Osteoblast (primary cell): Measurements from ENCODE around the gene VPS13A. TPM values are rescaled to one million over a fixed set of nuclear protein-coding genes. Genes with fewer than 3 reads are reported as not detected.

Experiments
- DNase-seq: peaks from one replicate; pipeline ENCODE4 v3.0.0; 2011; ENCODE audit warnings: low spot score, mixed read lengths; ENCODE audit not compliant: insufficient read length; ENCODE audit errors: missing footprints
- H2AFZ ChIP-seq: 2 replicates; pipeline ENCODE4 v1.6.0; 2011; ENCODE audit warnings: mild to moderate bottlenecking, low read length
- H3K27ac ChIP-seq: 2 replicates; pipeline ENCODE4 v1.5.1; 2011; ENCODE audit warnings: mild to moderate bottlenecking, low read depth, low read length, moderate library complexity
- H3K27me3 ChIP-seq: 2 replicates; pipeline ENCODE4 v1.6.0; 2012; ENCODE audit warnings: mild to moderate bottlenecking, control low read depth, inconsistent platforms, low read length, moderate library complexity; ENCODE audit not compliant: insufficient read depth
- H3K36me3 ChIP-seq: 2 replicates; pipeline ENCODE4 v1.5.1; 2011; ENCODE audit warnings: mild to moderate bottlenecking, low read length, control low read depth, moderate library complexity; ENCODE audit not compliant: insufficient read depth
- H3K4me1 ChIP-seq: 2 replicates; pipeline ENCODE4 v1.5.1; 2011; ENCODE audit warnings: mild to moderate bottlenecking, low read length, control low read depth, moderate library complexity; ENCODE audit not compliant: insufficient read depth
- H3K4me2 ChIP-seq: 2 replicates; pipeline ENCODE4 v1.6.0; 2011; ENCODE audit warnings: mild to moderate bottlenecking, low read length; ENCODE audit not compliant: insufficient read depth
- H3K4me3 ChIP-seq: fragments of 200-600 bp; sonication (generic); 3 replicates; pipeline ENCODE4 v1.5.1; 2012; ENCODE audit warnings: mild to moderate bottlenecking, low read length, inconsistent platforms; ENCODE audit not compliant: insufficient read depth
- H3K79me2 ChIP-seq: 2 replicates; pipeline ENCODE4 v1.6.0; 2012; ENCODE audit warnings: mild to moderate bottlenecking, low read length, control low read depth, inconsistent platforms; ENCODE audit not compliant: insufficient read depth
- H3K9me3 ChIP-seq: 2 replicates; pipeline ENCODE4 v1.5.1; 2011; ENCODE audit warnings: low read depth, low read length, control low read depth
- H4K20me1 ChIP-seq: 2 replicates; pipeline ENCODE4 v1.6.0; 2012; ENCODE audit warnings: mild to moderate bottlenecking, low read length, control low read depth; ENCODE audit not compliant: insufficient read depth
- total RNA-seq: library from RNA; depleted of rRNA; stranded (reverse); fragments of >200 nt; gene quantifications from 2 replicates; pipeline ENCODE4 v1.2.3, GENCODE V29; 2012
- TF ChIP-seq, protein P1 (sequence below): IDR thresholded peaks from 2 replicates; pipeline ENCODE4 v1.5.1; 2011; ENCODE audit warnings: mild to moderate bottlenecking, low read depth, low read length, moderate library complexity; ENCODE audit errors: extremely low read depth

The VPS13A gene
- total RNA-seq, 1 donor, result 60.4 TPM

DNA sequence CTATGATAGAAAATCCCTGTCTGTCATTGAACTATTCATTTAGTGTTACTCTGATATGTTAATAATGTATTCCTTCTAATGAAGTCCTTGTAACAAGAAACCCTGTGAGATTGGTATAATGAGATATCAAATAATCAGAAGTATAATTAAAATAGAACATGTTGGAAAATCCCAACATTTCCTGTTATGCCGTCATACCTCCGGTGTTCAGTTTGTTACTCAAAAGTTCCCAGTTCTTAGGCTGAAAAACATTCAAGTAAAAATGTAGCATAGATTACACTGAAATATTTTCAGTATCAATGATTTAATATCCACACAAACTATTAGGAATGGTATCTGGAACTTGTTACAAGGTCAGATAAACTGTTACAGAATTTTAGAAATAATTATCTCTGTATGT, 243.3 kb downstream of the VPS13A start:
- H3K27me3 ChIP-seq, result no peaks in the 10 kb centered on the region
- no peaks in the 10 kb centered on the region for H3K9me3 ChIP-seq
- H3K4me2 ChIP-seq, result no peak overlapping the region
- H3K36me3 ChIP-seq, result no peaks in the 10 kb centered on the region
- no peak overlapping the region for H3K27ac ChIP-seq
- TF ChIP-seq, protein P1, sequence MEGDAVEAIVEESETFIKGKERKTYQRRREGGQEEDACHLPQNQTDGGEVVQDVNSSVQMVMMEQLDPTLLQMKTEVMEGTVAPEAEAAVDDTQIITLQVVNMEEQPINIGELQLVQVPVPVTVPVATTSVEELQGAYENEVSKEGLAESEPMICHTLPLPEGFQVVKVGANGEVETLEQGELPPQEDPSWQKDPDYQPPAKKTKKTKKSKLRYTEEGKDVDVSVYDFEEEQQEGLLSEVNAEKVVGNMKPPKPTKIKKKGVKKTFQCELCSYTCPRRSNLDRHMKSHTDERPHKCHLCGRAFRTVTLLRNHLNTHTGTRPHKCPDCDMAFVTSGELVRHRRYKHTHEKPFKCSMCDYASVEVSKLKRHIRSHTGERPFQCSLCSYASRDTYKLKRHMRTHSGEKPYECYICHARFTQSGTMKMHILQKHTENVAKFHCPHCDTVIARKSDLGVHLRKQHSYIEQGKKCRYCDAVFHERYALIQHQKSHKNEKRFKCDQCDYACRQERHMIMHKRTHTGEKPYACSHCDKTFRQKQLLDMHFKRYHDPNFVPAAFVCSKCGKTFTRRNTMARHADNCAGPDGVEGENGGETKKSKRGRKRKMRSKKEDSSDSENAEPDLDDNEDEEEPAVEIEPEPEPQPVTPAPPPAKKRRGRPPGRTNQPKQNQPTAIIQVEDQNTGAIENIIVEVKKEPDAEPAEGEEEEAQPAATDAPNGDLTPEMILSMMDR, result no peak
- H2AFZ ChIP-seq, result no peak overlapping the region
- H3K4me3 ChIP-seq, result no peak overlapping the region
- no peak for DNase-seq
- H3K4me1 ChIP-seq, result peaks cover 23% of the 10 kb centered on the region
- H4K20me1 ChIP-seq, result no peaks in the 10 kb centered on the region
- no peaks in the 10 kb centered on the region for H3K79me2 ChIP-seq

DNA sequence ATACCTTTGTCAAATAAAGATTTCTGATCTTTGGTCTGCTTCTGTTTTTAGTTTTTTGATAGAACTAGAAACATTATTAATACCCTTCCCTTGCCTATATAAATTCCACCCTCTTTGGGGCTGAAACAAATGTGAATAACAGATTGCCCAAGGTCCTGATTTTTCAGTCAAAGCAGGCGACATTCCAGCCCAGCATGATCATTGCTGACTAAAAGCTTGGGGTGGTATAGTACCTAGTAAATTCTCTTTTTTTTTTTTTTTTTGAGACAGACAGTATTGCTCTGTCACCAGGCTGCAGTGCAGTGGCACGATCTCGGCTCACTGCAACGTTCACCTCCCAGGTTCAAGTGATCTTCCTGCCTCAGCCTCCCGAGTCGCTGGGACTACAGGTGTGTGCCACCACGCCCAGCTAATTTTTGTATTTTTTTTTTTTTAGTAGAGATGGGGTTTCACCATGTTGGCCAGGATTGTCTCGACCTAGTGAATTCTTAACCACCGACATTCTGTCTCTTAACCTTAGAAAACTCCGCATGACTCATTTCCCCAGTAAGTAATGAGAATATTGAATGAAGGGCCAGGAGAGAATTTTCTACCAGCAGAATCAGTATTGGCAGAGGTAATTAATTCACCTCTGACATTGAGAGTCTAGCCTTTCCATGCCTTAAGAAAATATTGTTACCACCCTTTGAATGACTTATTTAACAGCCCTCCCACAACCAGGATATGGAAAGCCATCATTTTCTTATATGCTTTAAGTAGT, 244.4 kb downstream of the VPS13A start:
- H3K9me3 ChIP-seq, result no peaks in the 10 kb centered on the region
- no peak for DNase-seq
- H2AFZ ChIP-seq, result no peak overlapping the region
- peak overlapping the region; percentile 1 for H3K27ac ChIP-seq
- TF ChIP-seq, protein P1, result no peak
- H3K4me3 ChIP-seq, result no peak overlapping the region
- no peak overlapping the region for H3K4me2 ChIP-seq
- no peaks in the 10 kb centered on the region for H3K36me3 ChIP-seq
- H3K79me2 ChIP-seq, result no peaks in the 10 kb centered on the region
- no peaks in the 10 kb centered on the region for H4K20me1 ChIP-seq
- H3K4me1 ChIP-seq, result peaks cover 23% of the 10 kb centered on the region
- no peaks in the 10 kb centered on the region for H3K27me3 ChIP-seq

DNA sequence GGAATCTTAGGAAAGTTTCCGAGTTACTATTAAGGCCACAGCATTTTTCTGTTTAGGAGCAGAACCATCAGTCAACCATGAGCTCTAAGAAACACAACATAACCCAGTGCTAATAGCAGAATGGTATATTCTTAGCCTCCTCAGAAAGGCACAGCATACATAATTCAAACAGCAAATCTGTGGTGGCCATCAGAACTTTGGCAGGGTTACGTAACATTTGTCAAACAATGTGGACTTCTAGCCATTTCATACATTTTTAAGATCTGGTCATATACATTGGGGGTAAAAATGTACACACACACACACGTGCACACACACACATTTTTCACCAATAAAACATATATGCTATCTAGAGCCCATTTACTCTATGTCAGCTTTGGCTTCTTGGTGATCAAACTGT, 245.6 kb downstream of the VPS13A start:
- H3K4me2 ChIP-seq, result no peak overlapping the region
- no peaks in the 10 kb centered on the region for H4K20me1 ChIP-seq
- no peak for DNase-seq
- peaks cover 12% of the 10 kb centered on the region for H3K4me1 ChIP-seq
- no peaks in the 10 kb centered on the region for H3K9me3 ChIP-seq
- H3K27me3 ChIP-seq, result no peaks in the 10 kb centered on the region
- TF ChIP-seq, protein P1, result no peak
- no peak overlapping the region for H2AFZ ChIP-seq
- H3K79me2 ChIP-seq, result no peaks in the 10 kb centered on the region
- H3K27ac ChIP-seq, result no peak overlapping the region
- H3K36me3 ChIP-seq, result no peaks in the 10 kb centered on the region
- no peak overlapping the region for H3K4me3 ChIP-seq

DNA sequence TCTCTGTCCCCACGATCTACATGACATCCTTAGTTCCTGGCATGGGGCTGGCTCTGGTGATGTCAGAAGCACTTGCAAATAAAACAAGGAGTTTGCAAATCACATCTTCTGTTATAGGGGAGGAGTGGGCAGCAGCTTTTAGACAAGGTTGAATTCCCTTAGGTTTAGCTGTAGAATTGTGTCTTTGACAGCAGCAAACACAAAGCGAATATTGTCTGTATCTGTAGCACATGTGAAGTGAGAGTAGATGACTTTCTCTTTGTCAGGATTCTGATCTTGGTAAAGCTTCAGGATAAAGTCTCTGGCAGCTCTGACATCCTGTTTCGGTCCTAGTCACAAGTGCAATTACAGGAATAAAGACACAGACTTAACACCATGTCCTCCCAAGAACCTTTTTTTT, 246.5 kb downstream of the VPS13A start:
- Histone ChIP-seq H3K4me3 (no peak overlapping the region), H3K36me3 (no peaks in the 10 kb centered on the region), H3K4me2 (no peak overlapping the region), H2AFZ (no peak overlapping the region), H3K4me1 (peaks cover 12% of the 10 kb centered on the region), H3K27me3 (no peaks in the 10 kb centered on the region), H3K9me3 (no peaks in the 10 kb centered on the region), H4K20me1 (no peaks in the 10 kb centered on the region), H3K79me2 (no peaks in the 10 kb centered on the region), H3K27ac (no peak overlapping the region)
- no peak for DNase-seq
- TF ChIP-seq, protein P1, result no peak
